Karpas-422 (cell line): ENCODE measurements around the gene CKAP4. TPM values are rescaled to one million over a fixed set of nuclear protein-coding genes. Genes with fewer than 3 reads are reported as not detected.
A peak's percentile ranks its signal among the peaks of the same experiment; 100 is the strongest.

Source experiments
- DNase-seq: peaks from one replicate; pipeline ENCODE4 v3.0.0-alpha.2; 2015
- H2AFZ ChIP-seq: fragments of 200-600 bp; sonication (generic); 2 replicates; pipeline ENCODE4 v1.6.1; 2014; ENCODE audit warnings: antibody characterized with exemption, low read length, mixed read lengths
- H3K27ac ChIP-seq: fragments of 200-600 bp; sonication (generic); 2 replicates; pipeline ENCODE4 v1.5.1; 2014; ENCODE audit warnings: mild to moderate bottlenecking, low read length, moderate library complexity
- H3K27me3 ChIP-seq: fragments of 200-600 bp; sonication (generic); 2 replicates; pipeline ENCODE4 v1.6.1; 2014; ENCODE audit warnings: low read length, mixed read lengths
- H3K36me3 ChIP-seq: fragments of 200-600 bp; sonication (generic); 2 replicates; pipeline ENCODE4 v1.6.1; 2014; ENCODE audit warnings: low read length, mixed read lengths; ENCODE audit not compliant: insufficient read depth
- H3K4me1 ChIP-seq: fragments of 200-600 bp; sonication (generic); 2 replicates; pipeline ENCODE4 v1.6.1; 2014; ENCODE audit warnings: mild to moderate bottlenecking, low read length, mixed read lengths
- H3K4me2 ChIP-seq: fragments of 200-600 bp; sonication (generic); 2 replicates; pipeline ENCODE4 v1.6.1; 2014; ENCODE audit warnings: low read length, low read depth, mild to moderate bottlenecking; ENCODE audit not compliant: poor library complexity, severe bottlenecking
- H3K4me3 ChIP-seq: fragments of 200-600 bp; sonication (generic); 2 replicates; pipeline ENCODE4 v1.5.1; 2014; ENCODE audit warnings: mild to moderate bottlenecking, antibody characterized with exemption, low read length, mixed read lengths
- H3K79me2 ChIP-seq: fragments of 200-600 bp; sonication (generic); 2 replicates; pipeline ENCODE4 v1.6.1; 2014; ENCODE audit warnings: mild to moderate bottlenecking, low read length, mixed read lengths
- H3K9ac ChIP-seq: fragments of 200-600 bp; sonication (generic); 2 replicates; pipeline ENCODE4 v1.6.0; 2014; ENCODE audit warnings: low read length
- H3K9me2 ChIP-seq: fragments of 200-600 bp; sonication (generic), shearing (Covaris generic); replicated peaks from 2 replicates; pipeline ENCODE4 v1.6.0; 2014; ENCODE audit warnings: mild to moderate bottlenecking, low read length, moderate library complexity; ENCODE audit not compliant: insufficient read depth
- H3K9me3 ChIP-seq: fragments of 300-700, 200-600 bp; sonication (generic); 2 replicates; pipeline ENCODE4 v1.6.1; 2014; ENCODE audit warnings: low read length, mixed read lengths
- H4K20me1 ChIP-seq: fragments of 200-600 bp; sonication (generic); 2 replicates; pipeline ENCODE4 v1.6.1; 2014; ENCODE audit warnings: mild to moderate bottlenecking, antibody characterized with exemption, low read length, low read depth; ENCODE audit not compliant: insufficient read depth
- total RNA-seq: library from RNA; depleted of rRNA; stranded (reverse); fragments of >200 nt; shearing (Covaris generic); gene quantifications from 2 replicates; pipeline ENCODE4 v1.2.3, GENCODE V29; 2014; ENCODE audit warnings: low replicate concordance

The CKAP4 gene
- total RNA-seq, 1 experiment from 2014 or later = not detected

GRCh38 chr12:106251631-106252455, 4.0 kb upstream of the CKAP4 start:
- DNase-seq = no peak
- Histone ChIP-seq H3K79me2 (no peaks in the 10 kb centered on the region), H4K20me1 (no peaks in the 10 kb centered on the region), H3K9me2 (no peaks in the 10 kb centered on the region), H3K27ac (no peak overlapping the region), H3K4me2 (no peak overlapping the region), H3K4me1 (peaks cover 36% of the 10 kb centered on the region), H3K9ac (no peak overlapping the region), H3K36me3 (no peaks in the 10 kb centered on the region), H3K9me3 (no peaks in the 10 kb centered on the region), H2AFZ (no peak overlapping the region), H3K27me3 (no peaks in the 10 kb centered on the region), H3K4me3 (no peak overlapping the region)

GRCh38 chr12:106249411-106250135, 1.8 kb upstream of the CKAP4 start:
- Histone ChIP-seq H3K27ac (0 out of 2 replicates have a peak overlapping the region, but pooled peaks have one; percentile 6), H3K4me2 (peak overlapping the region; percentile 63), H2AFZ (no peak overlapping the region), H4K20me1 (no peaks in the 10 kb centered on the region), H3K36me3 (no peaks in the 10 kb centered on the region), H3K9ac (no peak overlapping the region), H3K27me3 (no peaks in the 10 kb centered on the region), H3K4me3 (peak overlapping the region; percentile 27; the same call in 1 of the 2 replicates), H3K9me3 (no peaks in the 10 kb centered on the region), H3K9me2 (no peaks in the 10 kb centered on the region), H3K4me1 (peaks cover 36% of the 10 kb centered on the region), H3K79me2 (no peaks in the 10 kb centered on the region)
- DNase-seq = peak; percentile 85

- peak overlapping the region; percentile 63 for H3K4me2 ChIP-seq
- no peaks in the 10 kb centered on the region for H3K79me2 ChIP-seq
- no peak for DNase-seq
- no peak overlapping the region for H3K27ac ChIP-seq
- no peak overlapping the region for H3K9ac ChIP-seq
- no peaks in the 10 kb centered on the region for H3K9me3 ChIP-seq
- H3K9me2 ChIP-seq = no peaks in the 10 kb centered on the region
- H3K27me3 ChIP-seq = no peaks in the 10 kb centered on the region
- H3K4me3 ChIP-seq = no peak overlapping the region
- H4K20me1 ChIP-seq = no peaks in the 10 kb centered on the region
- H3K4me1 ChIP-seq = peaks cover 36% of the 10 kb centered on the region
- no peak overlapping the region for H2AFZ ChIP-seq
- H3K36me3 ChIP-seq = no peaks in the 10 kb centered on the region
Measured at GRCh38 chr12:106248846-106249371, 1.1 kb upstream of the CKAP4 start.

GRCh38 chr12:106248312-106248845, 559 bp upstream of the CKAP4 start:
- Histone ChIP-seq H3K9me2 (no peaks in the 10 kb centered on the region), H3K4me1 (peaks cover 36% of the 10 kb centered on the region), H3K4me3 (no peak overlapping the region), H3K9ac (no peak overlapping the region), H3K36me3 (no peaks in the 10 kb centered on the region), H3K9me3 (no peaks in the 10 kb centered on the region), H3K4me2 (no peak overlapping the region), H3K27ac (no peak overlapping the region), H4K20me1 (no peaks in the 10 kb centered on the region), H3K27me3 (no peaks in the 10 kb centered on the region), H2AFZ (no peak overlapping the region), H3K79me2 (no peaks in the 10 kb centered on the region)
- DNase-seq = no peak

GRCh38 chr12:106246891-106247673, 738 bp downstream of the CKAP4 start:
- H3K4me3 ChIP-seq = no peak overlapping the region
- no peak for DNase-seq

GRCh38 chr12:106245767-106246166, 2.1 kb downstream of the CKAP4 start:
- Histone ChIP-seq H3K4me1 (peaks cover 25% of the 10 kb centered on the region), H4K20me1 (no peaks in the 10 kb centered on the region), H3K27ac (no peak overlapping the region), H3K4me2 (no peak overlapping the region), H3K27me3 (no peaks in the 10 kb centered on the region), H3K4me3 (no peak overlapping the region), H2AFZ (no peak overlapping the region), H3K36me3 (no peaks in the 10 kb centered on the region), H3K9me2 (no peaks in the 10 kb centered on the region), H3K9me3 (no peaks in the 10 kb centered on the region), H3K9ac (no peak overlapping the region), H3K79me2 (no peaks in the 10 kb centered on the region)
- DNase-seq = no peak

More at GRCh38 chr12:106246891-106247673, 738 bp downstream of the CKAP4 start:
- Histone ChIP-seq H3K36me3 (no peaks in the 10 kb centered on the region), H3K27me3 (no peaks in the 10 kb centered on the region), H3K4me2 (peak overlapping the region; percentile 40), H4K20me1 (no peaks in the 10 kb centered on the region), H3K79me2 (no peaks in the 10 kb centered on the region), H3K27ac (no peak overlapping the region), H3K9ac (no peak overlapping the region), H3K4me1 (peaks cover 36% of the 10 kb centered on the region), H2AFZ (no peak overlapping the region), H3K9me3 (no peaks in the 10 kb centered on the region), H3K9me2 (no peaks in the 10 kb centered on the region)

GRCh38 chr12:106243620-106244019, 4.2 kb downstream of the CKAP4 start:
- H4K20me1 ChIP-seq = no peaks in the 10 kb centered on the region

More at GRCh38 chr12:106243620-106244019, 4.2 kb downstream of the CKAP4 start:
- no peak overlapping the region for H2AFZ ChIP-seq
- no peak overlapping the region for H3K4me3 ChIP-seq
- H3K9ac ChIP-seq = no peak overlapping the region
- no peak overlapping the region for H3K27ac ChIP-seq
- H3K79me2 ChIP-seq = no peaks in the 10 kb centered on the region
- no peak for DNase-seq
- no peak overlapping the region for H3K4me2 ChIP-seq
- H3K4me1 ChIP-seq = peaks cover 4% of the 10 kb centered on the region
- H3K36me3 ChIP-seq = no peaks in the 10 kb centered on the region
- H3K9me3 ChIP-seq = no peaks in the 10 kb centered on the region
- H3K27me3 ChIP-seq = no peaks in the 10 kb centered on the region
- no peaks in the 10 kb centered on the region for H3K9me2 ChIP-seq
